Gastroesophageal sphincter (tissue), 4 donors: ENCODE measurements around the gene PRMT2. TPM values are rescaled to one million over a fixed set of nuclear protein-coding genes. Genes with fewer than 3 reads are reported as not detected.

Experiments
- ATAC-seq: fragments of 150-250 bp; one replicate; pipeline ENCODE4 v1.9.1; 2016; ENCODE audit warnings: mild to moderate bottlenecking, moderate library complexity
- H3K27ac ChIP-seq, 4 donors: fragments of 200-600 bp; sonication (generic) in 3 of 4; 1 replicate in 3 of 4; 2 replicates in 1 of 4; pipeline ENCODE4 v1.5.1; 2016 to 2019
- H3K27me3 ChIP-seq: fragments of 200-600 bp; sonication (generic); one replicate; pipeline ENCODE4 v1.5.1; 2019
- H3K36me3 ChIP-seq, 2 donors: fragments of 200-600 bp; sonication (generic); one replicate each; pipeline ENCODE4 v1.5.1; 2019; ENCODE audit warnings: control low read depth in 1 of 2
- H3K4me1 ChIP-seq, 3 donors: fragments of 200-600 bp; sonication (generic); 1 replicate in 2 of 3; 2 replicates in 1 of 3; pipeline ENCODE4 v1.5.1; 2016 to 2019; ENCODE audit warnings: control low read depth in 2 of 3
- H3K4me3 ChIP-seq, 2 donors: fragments of 200-600 bp; sonication (generic); one replicate each; pipeline ENCODE4 v1.5.1; 2019; ENCODE audit warnings: mild to moderate bottlenecking in 1 of 2, moderate library complexity in 1 of 2
- H3K9me3 ChIP-seq, 3 donors: fragments of 200-600 bp; sonication (generic); one replicate each; pipeline ENCODE4 v1.5.1; 2017 to 2019; ENCODE audit warnings: control low read depth in 2 of 3
- CTCF ChIP-seq, 4 experiments: fragments of 200-600 bp in 2 of 4; fragments of 450-650 bp in 2 of 4; sonication (generic) in 1 of 4; IDR thresholded peaks; one replicate each; pipeline ENCODE4 v1.5.1; 2017 to 2019; ENCODE audit warnings: antibody characterized with exemption in 4 of 4, mild to moderate bottlenecking in 2 of 4, moderate library complexity in 2 of 4
- EP300 ChIP-seq: sonication (generic); formaldehyde crosslinking; IDR thresholded peaks from one replicate; pipeline ENCODE4 v1.6.1; 2017; ENCODE audit warnings: antibody characterized with exemption, mild to moderate bottlenecking
- POLR2A ChIP-seq, 2 donors: fragments of 450-650 bp; IDR thresholded peaks; one replicate each; pipeline ENCODE4 v1.6.1; 2017; ENCODE audit warnings: antibody characterized with exemption in 2 of 2, mild to moderate bottlenecking in 2 of 2, moderate library complexity in 1 of 2
- POLR2AphosphoS5 ChIP-seq: sonication (generic); formaldehyde crosslinking; IDR thresholded peaks from one replicate; pipeline ENCODE4 v1.6.1; 2017; ENCODE audit warnings: antibody characterized with exemption
- WGBS, 2 donors: methylation state at CpG; one replicate each; pipeline ENCODE4 v1.1.5; 2018; ENCODE audit warnings: low coverage in 1 of 2; 5-methylcytosine and 5-hydroxymethylcytosine counted together
- total RNA-seq, 4 donors: library from RNA; depleted of rRNA; stranded (reverse); fragments of >200 nt; gene quantifications; one replicate each; pipeline ENCODE4 v1.1.0, GENCODE V29; 2016

Gene PRMT2
- total RNA-seq, 4 donors from 2014 or later: 128 to 176 (median 174) TPM

GRCh38 chr21:46597896-46598343, 37.6 kb upstream of the PRMT2 start:
- no peak overlapping the region for H3K27ac ChIP-seq
- TF ChIP-seq CTCF (IDR thresholded peaks at IDR 0.05): no peak
- TF ChIP-seq POLR2A (IDR thresholded peaks at IDR 0.05): no peak
- TF ChIP-seq POLR2AphosphoS5: no peak
- TF ChIP-seq EP300: no peak
- H3K36me3 ChIP-seq: no peaks in the 10 kb centered on the region
- peaks cover 0 to 26% (median 7%) of the 10 kb centered on the region in 3 donors for H3K4me1 ChIP-seq
- H3K27me3 ChIP-seq: no peaks in the 10 kb centered on the region
- no peak overlapping the region for H3K4me3 ChIP-seq
- ATAC-seq: no peak
- H3K9me3 ChIP-seq: peaks cover 0 to 5% (median 0%) of the 10 kb centered on the region in 3 donors
- WGBS, 2 donors: 100% methylated on average over 5 to 6 of the region's 20 CpGs

GRCh38 chr21:46598581-46599572, 36.6 kb upstream of the PRMT2 start:
- H3K4me1 ChIP-seq: peaks cover 0 to 26% (median 7%) of the 10 kb centered on the region in 3 donors
- no peaks in the 10 kb centered on the region for H3K27me3 ChIP-seq
- H3K36me3 ChIP-seq: no peaks in the 10 kb centered on the region
- peak; percentile 74 for TF ChIP-seq POLR2AphosphoS5
- no peak for TF ChIP-seq EP300
- TF ChIP-seq CTCF (IDR thresholded peaks at IDR 0.05): no peak
- peak overlapping the region in 2 of 4 donors; percentile 16 to 33 for H3K27ac ChIP-seq
- 27 to 29% methylated on average over 8 to 14 of the region's 38 CpGs for WGBS, 2 donors
- no peak overlapping the region for H3K4me3 ChIP-seq
- peaks cover 0 to 5% (median 0%) of the 10 kb centered on the region in 3 donors for H3K9me3 ChIP-seq
- ATAC-seq: peak; percentile 70

- peaks cover 0 to 30% (median 7%) of the 10 kb centered on the region in 3 donors for H3K4me1 ChIP-seq
- no peaks in the 10 kb centered on the region for H3K36me3 ChIP-seq
- WGBS, 2 donors: 83 to 88% methylated on average over 5 of the region's 5 CpGs
- TF ChIP-seq EP300 (no peak), POLR2A (IDR thresholded peaks at IDR 0.05) (no peak), CTCF (IDR thresholded peaks at IDR 0.05) (no peak), POLR2AphosphoS5 (no peak)
- no peaks in the 10 kb centered on the region for H3K9me3 ChIP-seq
- H3K4me3 ChIP-seq: no peak overlapping the region
- H3K27me3 ChIP-seq: no peaks in the 10 kb centered on the region
- H3K27ac ChIP-seq: no peak overlapping the region
- no peak for ATAC-seq
Observed at GRCh38 chr21:46600305-46600704, 35.2 kb upstream of the PRMT2 start.

- no peak for ATAC-seq
- Histone ChIP-seq H3K9me3 (no peaks in the 10 kb centered on the region), H3K27ac (no peak overlapping the region), H3K36me3 (no peaks in the 10 kb centered on the region), H3K4me3 (peak overlapping the region in 1 of 2 donors; percentile 15), H3K27me3 (no peaks in the 10 kb centered on the region), H3K4me1 (peaks cover 0 to 35% (median 7%) of the 10 kb centered on the region in 3 donors)
- TF ChIP-seq CTCF (IDR thresholded peaks at IDR 0.05) (no peak), EP300 (no peak), POLR2AphosphoS5 (no peak), POLR2A (IDR thresholded peaks at IDR 0.05) (no peak)
- WGBS, 2 donors: 75% methylated on average over 6 of the region's 9 CpGs; no CpG with 5 or more reads in 1 of the 2 donors
Observed at GRCh38 chr21:46600978-46601377, 34.5 kb upstream of the PRMT2 start.
